Left ventricle myocardium inferior (tissue), 1 donor: ENCODE measurements around the gene S1PR4. TPM values are rescaled to one million over a fixed set of nuclear protein-coding genes. Genes with fewer than 3 reads are reported as not detected.
"Not testable (repeated sequence)": the region's sequence is repeated elsewhere in the genome, so short reads cannot be mapped to it uniquely, and the experiment has no call there.

ENCODE experiments used
- DNase-seq: peaks from one replicate; pipeline ENCODE4 v3.0.0-alpha.2; 2020
- H3K27ac ChIP-seq: fragments of 200-600 bp; replicated peaks from 2 replicates; pipeline ENCODE4 v1.8.0; 2021
- H3K27me3 ChIP-seq: fragments of 200-600 bp; 2 replicates; pipeline ENCODE4 v1.8.0; 2021; ENCODE audit warnings: low read depth
- H3K36me3 ChIP-seq: fragments of 200-600 bp; 2 replicates; pipeline ENCODE4 v1.8.0; 2021
- H3K4me1 ChIP-seq: fragments of 200-600 bp; 2 replicates; pipeline ENCODE4 v1.8.0; 2021
- H3K4me3 ChIP-seq: fragments of 200-600 bp; 2 replicates; pipeline ENCODE4 v1.8.0; 2021; ENCODE audit warnings: mild to moderate bottlenecking, moderate library complexity
- H3K9me3 ChIP-seq: fragments of 200-600 bp; replicated peaks from 2 replicates; pipeline ENCODE4 v1.8.0; 2021
- CTCF ChIP-seq: fragments of 200-600 bp; IDR thresholded peaks from 2 replicates; pipeline ENCODE4 v1.8.0; 2021; ENCODE audit warnings: antibody characterized with exemption, mild to moderate bottlenecking, borderline replicate concordance
- intact Hi-C: fragments of 100-400 bp; cut with micrococcal nuclease; formaldehyde crosslinking; loops from one replicate; pipeline ENCODE4 v1.11.0; 2022
- total RNA-seq: library from RNA; stranded (reverse); fragmentation: NEBNext Ultra II Directional; extraction: Animal tissue kit (Norgen Biotek cat#: 25700); gene quantifications from one replicate; pipeline ENCODE4 v1.2.1, GENCODE V29; 2021
- donor health status: DM: no; HTN: yes; CAD: no; lungs with severe emphysema.

Gene S1PR4
- total RNA-seq, 1 donor from 2014 or later = 0.60 TPM

GRCh38 chr19:3153286-3154230, 25.0 kb upstream of the S1PR4 start:
- H3K9me3 ChIP-seq = no peaks in the 10 kb centered on the region
- no peak overlapping the region for H3K27ac ChIP-seq
- peaks cover 22% of the 10 kb centered on the region for H3K27me3 ChIP-seq
- intact Hi-C loops = no loop called here
- no peak overlapping the region for H3K4me3 ChIP-seq
- peaks cover 12% of the 10 kb centered on the region for H3K4me1 ChIP-seq
- no peaks in the 10 kb centered on the region for H3K36me3 ChIP-seq
- DNase-seq = no peak
- TF ChIP-seq CTCF = no peak

GRCh38 chr19:3154447-3154846, 24.1 kb upstream of the S1PR4 start:
- intact Hi-C loops, DNase-seq, H3K9me3 ChIP-seq, H3K36me3 ChIP-seq: not testable (repeated sequence)
- peaks cover 12% of the 10 kb centered on the region for H3K4me1 ChIP-seq
- H3K27ac ChIP-seq = peak overlapping the region; percentile 76
- peaks cover 22% of the 10 kb centered on the region for H3K27me3 ChIP-seq
- H3K4me3 ChIP-seq = peak overlapping the region; percentile 37

- peak overlapping the region; percentile 76 for H3K27ac ChIP-seq
Measured at GRCh38 chr19:3154957-3155736, 23.4 kb upstream of the S1PR4 start.

GRCh38 chr19:3157096-3157845, 21.3 kb upstream of the S1PR4 start:
- intact Hi-C loops = no loop called here
- Histone ChIP-seq H3K27ac (no peak overlapping the region), H3K27me3 (no peaks in the 10 kb centered on the region), H3K4me1 (peaks cover 12% of the 10 kb centered on the region), H3K9me3 (peaks cover 9% of the 10 kb centered on the region), H3K36me3 (no peaks in the 10 kb centered on the region), H3K4me3 (no peak overlapping the region)
- TF ChIP-seq CTCF = no peak
- no peak for DNase-seq

More at GRCh38 chr19:3154957-3155736, 23.4 kb upstream of the S1PR4 start:
- H3K9me3 ChIP-seq = peaks cover 6% of the 10 kb centered on the region
- peaks cover 17% of the 10 kb centered on the region for H3K27me3 ChIP-seq
- intact Hi-C loops = no loop called here
- TF ChIP-seq CTCF = no peak
- peak; percentile 74 for DNase-seq
- H3K4me3 ChIP-seq = peak overlapping the region; percentile 37
- H3K36me3 ChIP-seq = no peaks in the 10 kb centered on the region
- H3K4me1 ChIP-seq = peaks cover 12% of the 10 kb centered on the region

- DNase-seq = no peak
- peaks cover 17% of the 10 kb centered on the region for H3K4me1 ChIP-seq
- intact Hi-C loops = no loop called here
- peaks cover 9% of the 10 kb centered on the region for H3K9me3 ChIP-seq
- no peaks in the 10 kb centered on the region for H3K27me3 ChIP-seq
- H3K4me3 ChIP-seq = no peak overlapping the region
- no peak for TF ChIP-seq CTCF
- no peak overlapping the region for H3K27ac ChIP-seq
- no peaks in the 10 kb centered on the region for H3K36me3 ChIP-seq
Measured at GRCh38 chr19:3159565-3159964, 19.0 kb upstream of the S1PR4 start.
